Esophagus squamous epithelium (tissue), 5 donors: ENCODE data around the gene MTOR. TPM values are rescaled to one million over a fixed set of nuclear protein-coding genes. Genes with fewer than 3 reads are reported as not detected.

ENCODE experiments used
- DNase-seq: peaks from one replicate; lab custom pipeline; 2025; lab: John Stamatoyannopoulos, UW
- H3K27ac ChIP-seq, 4 donors: fragments of 200-600 bp; sonication (generic); one replicate each; pipeline ENCODE4 v1.5.1; 2016 to 2019; ENCODE audit warnings: mild to moderate bottlenecking in 1 of 4
- H3K27me3 ChIP-seq, 4 donors: fragments of 200-600 bp; sonication (generic); 1 replicate in 3 of 4; 2 replicates in 1 of 4; pipeline versions ENCODE4 v1.5.1 to v1.6.0; 2017 to 2021; ENCODE audit warnings: antibody characterized with exemption in 1 of 4
- H3K36me3 ChIP-seq, 3 donors: fragments of 200-600 bp; sonication (generic); one replicate each; pipeline ENCODE4 v1.5.1; 2016 to 2019
- H3K4me1 ChIP-seq, 3 donors: fragments of 200-600 bp; sonication (generic); one replicate each; pipeline ENCODE4 v1.5.1; 2017 to 2019
- H3K4me3 ChIP-seq, 4 donors: fragments of 200-600 bp; sonication (generic); 1 replicate in 3 of 4; 2 replicates in 1 of 4; pipeline ENCODE4 v1.5.1; 2016 to 2019; ENCODE audit warnings: mild to moderate bottlenecking in 2 of 4, moderate library complexity in 1 of 4
- H3K9me3 ChIP-seq, 3 donors: fragments of 200-600 bp; sonication (generic); one replicate each; pipeline ENCODE4 v1.5.1; 2016 to 2019
- CTCF ChIP-seq, 6 experiments: fragments of 450-650 bp in 4 of 6; fragments of 200-600 bp in 2 of 6; sonication (generic) in 2 of 6; IDR thresholded peaks; one replicate each; pipeline ENCODE4 v1.5.1; 2016 to 2019; ENCODE audit warnings: antibody characterized with exemption in 6 of 6, mild to moderate bottlenecking in 4 of 6, moderate library complexity in 4 of 6
- POLR2A ChIP-seq, 4 donors: fragments of 450-650 bp; IDR thresholded peaks; one replicate each; pipeline ENCODE4 v1.6.1; 2017; ENCODE audit warnings: antibody characterized with exemption in 4 of 4, mild to moderate bottlenecking in 4 of 4, moderate library complexity in 3 of 4
- WGBS, 2 donors: methylation state at CpG; one replicate each; pipeline ENCODE4 v1.1.5; 2018; 5-methylcytosine and 5-hydroxymethylcytosine counted together
- intact Hi-C: fragments of 100-400 bp; cut with DNase I; formaldehyde crosslinking; loops from one replicate; pipeline ENCODE4 v1.15.0; 2022
- total RNA-seq, 4 donors: library from RNA; depleted of rRNA; stranded (reverse); fragments of >200 nt; gene quantifications; one replicate each; pipeline ENCODE4 v1.1.0, GENCODE V29; 2016
- donor health status: DM: yes; HTN: yes; CAD: no.

The MTOR gene
- total RNA-seq, 4 donors from 2014 or later: 25.4 to 34.2 (median 30.1) TPM

GRCh38 chr1:11233208-11233607 lies 29.1 kb downstream of the MTOR start:
- no peak for TF ChIP-seq POLR2A (IDR thresholded peaks at IDR 0.05)
- no peak for TF ChIP-seq CTCF (IDR thresholded peaks at IDR 0.05)
- no peaks in the 10 kb centered on the region for H3K27me3 ChIP-seq
- no peak for DNase-seq
- H3K36me3 ChIP-seq: peaks cover 32 to 100% (median 59%) of the 10 kb centered on the region in 3 donors
- H3K4me3 ChIP-seq: no peak overlapping the region
- intact Hi-C loops: no loop called here
- no peaks in the 10 kb centered on the region for H3K9me3 ChIP-seq
- H3K27ac ChIP-seq: no peak overlapping the region
- 90 to 100% methylated on average over 2 of the region's 2 CpGs for WGBS, 2 donors
- peaks cover 0 to 3% (median 0%) of the 10 kb centered on the region in 3 donors for H3K4me1 ChIP-seq

- WGBS, 2 donors: 82 to 83% methylated on average over 4 of the region's 4 CpGs
- H3K27me3 ChIP-seq: no peaks in the 10 kb centered on the region
- no peaks in the 10 kb centered on the region for H3K4me1 ChIP-seq
- intact Hi-C loops: no loop called here
- H3K4me3 ChIP-seq: no peak overlapping the region
- no peaks in the 10 kb centered on the region for H3K9me3 ChIP-seq
- TF ChIP-seq CTCF (IDR thresholded peaks at IDR 0.05) (no peak), POLR2A (IDR thresholded peaks at IDR 0.05) (no peak)
- no peak for DNase-seq
- H3K36me3 ChIP-seq: peaks cover 36 to 98% (median 56%) of the 10 kb centered on the region in 3 donors
- no peak overlapping the region for H3K27ac ChIP-seq
Observed at GRCh38 chr1:11229203-11229602, 33.1 kb downstream of the MTOR start.

GRCh38 chr1:11227106-11228077 lies 35.0 kb downstream of the MTOR start:
- intact Hi-C loops: no loop called here
- Histone ChIP-seq H3K4me3 (no peak overlapping the region), H3K36me3 (peaks cover 27 to 98% (median 46%) of the 10 kb centered on the region in 3 donors), H3K27me3 (no peaks in the 10 kb centered on the region), H3K9me3 (no peaks in the 10 kb centered on the region), H3K27ac (no peak overlapping the region), H3K4me1 (no peaks in the 10 kb centered on the region)
- WGBS, 2 donors: 86 to 89% methylated on average over 10 of the region's 10 CpGs
- TF ChIP-seq POLR2A (IDR thresholded peaks at IDR 0.05): no peak
- no peak for TF ChIP-seq CTCF (IDR thresholded peaks at IDR 0.05)
- DNase-seq: no peak

GRCh38 chr1:11216074-11216473 lies 46.3 kb downstream of the MTOR start:
- H3K4me3 ChIP-seq: no peak overlapping the region
- no peaks in the 10 kb centered on the region for H3K9me3 ChIP-seq
- TF ChIP-seq POLR2A (IDR thresholded peaks at IDR 0.05) (no peak), CTCF (IDR thresholded peaks at IDR 0.05) (no peak)
- peaks cover 18 to 100% (median 37%) of the 10 kb centered on the region in 3 donors for H3K36me3 ChIP-seq
- H3K27ac ChIP-seq: no peak overlapping the region
- 92 to 100% methylated on average over 1 of the region's 1 CpG for WGBS, 2 donors
- intact Hi-C loops: no loop called here
- no peaks in the 10 kb centered on the region for H3K4me1 ChIP-seq
- DNase-seq: no peak
- H3K27me3 ChIP-seq: no peaks in the 10 kb centered on the region

GRCh38 chr1:11215381-11216005 lies 46.9 kb downstream of the MTOR start:
- Histone ChIP-seq H3K36me3 (peaks cover 24 to 100% (median 42%) of the 10 kb centered on the region in 3 donors), H3K27me3 (no peaks in the 10 kb centered on the region), H3K9me3 (no peaks in the 10 kb centered on the region), H3K4me1 (no peaks in the 10 kb centered on the region), H3K27ac (no peak overlapping the region), H3K4me3 (no peak overlapping the region)
- TF ChIP-seq CTCF (IDR thresholded peaks at IDR 0.05) (no peak), POLR2A (IDR thresholded peaks at IDR 0.05) (no peak)
- intact Hi-C loops: no loop called here
- DNase-seq: no peak
- 95 to 96% methylated on average over 2 of the region's 2 CpGs for WGBS, 2 donors
